HuH-7.5 (cell line): ENCODE measurements around the gene MS4A7.

Experiments used
- DNase-seq: peaks from one replicate; pipeline ENCODE4 v3.0.0; 2011; ENCODE audit warnings: low spot score

The MS4A7 gene

DNA sequence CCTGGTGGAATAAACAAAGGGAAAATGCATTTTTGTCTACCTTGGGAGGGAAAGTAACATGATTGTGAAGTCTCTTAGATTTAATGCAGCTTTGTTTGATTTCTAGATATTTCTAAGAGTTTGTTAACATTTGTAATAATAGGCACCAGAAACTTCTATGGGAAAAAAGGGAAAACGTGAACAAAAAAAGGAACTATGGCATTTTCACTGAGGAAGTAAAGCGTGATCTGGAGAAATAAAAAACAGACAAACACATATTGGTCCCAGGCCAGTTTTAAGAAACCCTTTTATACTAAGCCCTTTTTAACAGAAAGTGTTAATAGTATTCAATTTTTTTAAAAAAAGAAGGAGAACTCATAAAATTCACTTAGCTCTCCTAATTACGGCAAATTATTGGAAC, 6.9 kb upstream of the MS4A7 start:
- no peak for DNase-seq

GRCh38 chr11:60371854-60372253, 6.5 kb upstream of the MS4A7 start:
- no peak for DNase-seq

GRCh38 chr11:60372767-60373166, 5.6 kb upstream of the MS4A7 start:
- DNase-seq, result no peak

- DNase-seq, result no peak
These were observed 3.0 kb upstream of the MS4A7 start for GRCh38 chr11:60375316-60375715.

- DNase-seq, result no peak
These were observed 1.7 kb upstream of the MS4A7 start for GRCh38 chr11:60376601-60377000.

GRCh38 chr11:60377401-60378136, 763 bp upstream of the MS4A7 start:
- DNase-seq, result no peak

- no peak for DNase-seq
These were observed 11.1 kb downstream of the MS4A7 start for GRCh38 chr11:60389279-60389910.

- DNase-seq, result no peak
These were observed 12.1 kb downstream of the MS4A7 start for GRCh38 chr11:60390419-60390818.

DNA sequence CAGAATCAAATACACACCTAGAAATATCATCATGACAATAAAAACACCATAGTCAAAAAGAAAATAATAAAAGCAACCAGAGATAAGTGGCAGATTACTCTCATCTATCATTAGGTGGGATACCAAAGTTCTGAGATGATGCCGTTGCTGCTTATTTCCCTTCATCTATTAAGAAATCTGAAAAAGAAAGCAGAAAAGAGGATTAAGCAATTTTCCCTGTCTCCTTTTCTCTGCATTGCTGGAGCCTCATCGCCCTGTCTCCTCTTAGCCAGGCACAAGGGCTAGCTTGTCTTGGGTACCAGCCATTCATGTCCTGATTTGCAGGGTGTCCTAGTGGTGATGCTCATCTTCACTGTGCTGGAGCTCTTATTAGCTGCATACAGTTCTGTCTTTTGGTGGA, 14.0 kb downstream of the MS4A7 start:
- DNase-seq, result no peak

- DNase-seq, result no peak
These were observed 14.7 kb downstream of the MS4A7 start for GRCh38 chr11:60393016-60393415.

- DNase-seq, result no peak
These were observed 16.5 kb downstream of the MS4A7 start for GRCh38 chr11:60394666-60395380.

- no peak for DNase-seq
These were observed 18.1 kb downstream of the MS4A7 start, which contains the start of gene MS4A14 for GRCh38 chr11:60396382-60396781. TSS of gene MS4A14 (plus strand) at chr11:60396459. CDS start at chr11:60396579, 120 bp downstream.

DNA sequence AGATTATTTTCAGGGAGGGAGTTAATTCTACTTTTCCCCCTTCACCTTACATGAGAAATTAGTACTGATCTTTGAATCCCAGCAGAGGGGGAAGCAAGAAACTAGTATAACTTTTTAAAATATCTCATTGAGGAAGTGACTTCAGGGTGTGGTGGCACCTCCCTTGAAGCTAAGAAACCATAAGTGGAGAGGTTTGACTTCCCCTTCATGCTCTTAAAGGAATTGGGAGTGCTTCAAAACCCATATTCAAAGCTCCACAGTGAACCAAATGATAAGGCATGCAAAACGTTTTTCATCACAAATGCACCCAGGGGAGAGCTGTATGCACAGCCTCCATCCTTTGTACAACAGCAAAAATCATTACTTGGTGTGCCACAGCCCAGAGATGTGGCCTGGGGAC, 18.5 kb downstream of the MS4A7 start:
- no peak for DNase-seq

DNA sequence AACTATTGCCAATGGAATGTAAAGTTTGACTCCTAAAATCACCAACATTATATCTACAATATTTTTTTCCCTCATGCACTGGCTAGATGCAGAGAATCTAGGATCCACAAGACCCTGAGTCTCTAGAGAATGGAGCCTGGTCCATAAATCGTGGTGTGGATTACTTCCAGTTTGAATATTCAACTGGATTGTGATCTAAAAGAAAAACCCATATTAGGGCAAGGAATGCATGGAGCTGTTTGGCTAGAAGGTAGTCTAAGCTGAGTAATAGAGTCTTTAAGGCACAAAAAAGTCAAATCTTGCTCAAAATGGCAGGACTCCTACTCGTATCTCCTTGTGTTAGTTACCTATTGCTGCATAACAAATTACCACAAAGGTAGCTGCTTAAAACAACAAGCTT, 41.7 kb downstream of the MS4A7 start:
- DNase-seq, result no peak

- no peak for DNase-seq
These were observed 44.3 kb downstream of the MS4A7 start for GRCh38 chr11:60422609-60423008.

GRCh38 chr11:60428517-60428916, 50.2 kb downstream of the MS4A7 start:
- no peak for DNase-seq

- DNase-seq, result no peak
These were observed 50.9 kb downstream of the MS4A7 start, which contains the start of gene MS4A5 for GRCh38 chr11:60429272-60429671. TSS of gene MS4A5 (plus strand) at chr11:60429572. CDS start at chr11:60429675, 103 bp downstream.

- no peak for DNase-seq
These were observed 52.9 kb downstream of the MS4A7 start for GRCh38 chr11:60431251-60431650.

GRCh38 chr11:60433401-60433800, 55.1 kb downstream of the MS4A7 start:
- no peak for DNase-seq
